ENCODE results near the gene MTHFD1L. TPM values are rescaled to one million over a fixed set of nuclear protein-coding genes. Genes with fewer than 3 reads are reported as not detected.

MTHFD1L gene
- total and polyA plus RNA-seq, 9 of the 15 experiments (the other 6 are each of a cell fraction or from before 2014, with no cell fraction given), result 20.9 to 128 (median 61.0) TPM

DNA sequence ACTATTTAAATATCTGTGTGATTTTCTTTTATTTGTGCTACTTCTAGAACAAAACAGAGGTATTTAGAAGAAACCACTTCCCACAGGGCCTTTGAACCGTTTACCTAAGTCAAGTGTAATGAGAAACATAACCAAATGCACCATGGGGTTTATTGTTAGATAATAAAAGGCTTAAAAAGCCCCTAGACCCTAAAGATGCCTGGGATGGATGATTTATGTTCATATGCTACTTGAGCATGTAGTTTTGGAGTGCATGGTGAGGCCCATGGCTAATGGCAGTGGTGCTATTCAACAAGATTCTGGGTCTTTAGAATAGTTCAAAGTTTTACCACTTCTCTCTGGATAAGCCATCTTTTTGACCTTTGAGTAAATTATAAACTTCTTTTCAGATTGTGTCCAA lies 65.9 kb downstream of the MTHFD1L start (continued):
- TF ChIP-seq, protein P1, sequence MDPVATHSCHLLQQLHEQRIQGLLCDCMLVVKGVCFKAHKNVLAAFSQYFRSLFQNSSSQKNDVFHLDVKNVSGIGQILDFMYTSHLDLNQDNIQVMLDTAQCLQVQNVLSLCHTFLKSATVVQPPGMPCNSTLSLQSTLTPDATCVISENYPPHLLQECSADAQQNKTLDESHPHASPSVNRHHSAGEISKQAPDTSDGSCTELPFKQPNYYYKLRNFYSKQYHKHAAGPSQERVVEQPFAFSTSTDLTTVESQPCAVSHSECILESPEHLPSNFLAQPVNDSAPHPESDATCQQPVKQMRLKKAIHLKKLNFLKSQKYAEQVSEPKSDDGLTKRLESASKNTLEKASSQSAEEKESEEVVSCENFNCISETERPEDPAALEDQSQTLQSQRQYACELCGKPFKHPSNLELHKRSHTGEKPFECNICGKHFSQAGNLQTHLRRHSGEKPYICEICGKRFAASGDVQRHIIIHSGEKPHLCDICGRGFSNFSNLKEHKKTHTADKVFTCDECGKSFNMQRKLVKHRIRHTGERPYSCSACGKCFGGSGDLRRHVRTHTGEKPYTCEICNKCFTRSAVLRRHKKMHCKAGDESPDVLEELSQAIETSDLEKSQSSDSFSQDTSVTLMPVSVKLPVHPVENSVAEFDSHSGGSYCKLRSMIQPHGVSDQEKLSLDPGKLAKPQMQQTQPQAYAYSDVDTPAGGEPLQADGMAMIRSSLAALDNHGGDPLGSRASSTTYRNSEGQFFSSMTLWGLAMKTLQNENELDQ (CRISPR knock-in tag; IDR thresholded peaks at IDR 0.05; ENCODE audit: borderline replicate concordance), result no peak
- TF ChIP-seq CBX2 (IDR thresholded peaks at IDR 0.05; ENCODE audit: insufficient read depth, low read length, poor library complexity, severe bottlenecking), result no peak
- TF ChIP-seq FOXP1 (CRISPR knock-in tag; IDR thresholded peaks at IDR 0.05), result no peak
- no peak for TF ChIP-seq ZSCAN32 (CRISPR knock-in tag; IDR thresholded peaks at IDR 0.05)
- no peak for TF ChIP-seq SIX5 (IDR thresholded peaks at IDR 0.05; ENCODE audit: borderline replicate concordance in 1 of 2, insufficient read depth in 1 of 2, low read depth in 1 of 2, low read length in 2 of 2)
- no peak for TF ChIP-seq SOX6 (IDR thresholded peaks at IDR 0.05)
- no peak for TF ChIP-seq TEAD1 (CRISPR knock-in tag; IDR thresholded peaks at IDR 0.05)
- no peak for TF ChIP-seq FUS (optimal IDR thresholded peaks at IDR 0.05; ENCODE audit: low read depth, low read length)
- TF ChIP-seq THAP12 (CRISPR knock-in tag; IDR thresholded peaks at IDR 0.05), result no peak
- TF ChIP-seq ZNF76 (CRISPR knock-in tag; IDR thresholded peaks at IDR 0.05; ENCODE audit: borderline replicate concordance), result no peak
- TF ChIP-seq POLR2G (IDR thresholded peaks at IDR 0.05; ENCODE audit: low read depth, low read length), result no peak

All from K562 (cell line).